Endothelial cell of umbilical vein (primary cell): Measurements from ENCODE around the gene TEKTIP1.

Experiments
- EZH2 ChIP-seq: IDR thresholded peaks from 2 replicates; pipeline ENCODE4 v1.6.1; 2012; ENCODE audit warnings: borderline replicate concordance, low read depth, mild to moderate bottlenecking, moderate library complexity, low read length, inconsistent platforms; ENCODE audit not compliant: severe bottlenecking
- GATA2 ChIP-seq: IDR thresholded peaks from 2 replicates; pipeline ENCODE4 v1.7.0; 2011; ENCODE audit warnings: low read depth, mild to moderate bottlenecking, moderate library complexity, mixed read lengths, low read length; ENCODE audit not compliant: insufficient read length, insufficient read depth
- JUN ChIP-seq: IDR thresholded peaks from 2 replicates; pipeline ENCODE4 v1.6.1; 2011; ENCODE audit warnings: borderline replicate concordance, low read depth; ENCODE audit not compliant: insufficient read length, insufficient read depth
- MAX ChIP-seq: IDR thresholded peaks from 2 replicates; pipeline ENCODE4 v1.6.1; 2011; ENCODE audit not compliant: insufficient read depth, insufficient read length
- MYC ChIP-seq: IDR thresholded peaks from one replicate; pipeline ENCODE4 v1.6.1; 2011; ENCODE audit warnings: mild to moderate bottlenecking, low read depth, low read length
- POLR2A ChIP-seq: IDR thresholded peaks from 2 replicates; pipeline ENCODE4 v1.6.1; 2012; ENCODE audit warnings: low read depth, mild to moderate bottlenecking, control low read depth, low read length
- POLR2AphosphoS5 ChIP-seq: IDR thresholded peaks from 2 replicates; pipeline ENCODE4 v1.6.1; 2012; ENCODE audit warnings: low read depth, mild to moderate bottlenecking, control low read depth, low read length, moderate library complexity; ENCODE audit not compliant: insufficient read depth
- TF ChIP-seq, protein P1 (sequence below), 2 donors: IDR thresholded peaks; 1 replicate in 1 of 2; 2 replicates in 1 of 2; pipeline ENCODE4 v1.5.1; 2011; ENCODE audit warnings: low read length in 2 of 2, mild to moderate bottlenecking in 2 of 2, moderate library complexity in 2 of 2, control low read depth in 1 of 2, inconsistent platforms in 1 of 2, low read depth in 1 of 2; ENCODE audit not compliant: insufficient read depth in 1 of 2; ENCODE audit errors: extremely low read depth in 1 of 2

DNA sequence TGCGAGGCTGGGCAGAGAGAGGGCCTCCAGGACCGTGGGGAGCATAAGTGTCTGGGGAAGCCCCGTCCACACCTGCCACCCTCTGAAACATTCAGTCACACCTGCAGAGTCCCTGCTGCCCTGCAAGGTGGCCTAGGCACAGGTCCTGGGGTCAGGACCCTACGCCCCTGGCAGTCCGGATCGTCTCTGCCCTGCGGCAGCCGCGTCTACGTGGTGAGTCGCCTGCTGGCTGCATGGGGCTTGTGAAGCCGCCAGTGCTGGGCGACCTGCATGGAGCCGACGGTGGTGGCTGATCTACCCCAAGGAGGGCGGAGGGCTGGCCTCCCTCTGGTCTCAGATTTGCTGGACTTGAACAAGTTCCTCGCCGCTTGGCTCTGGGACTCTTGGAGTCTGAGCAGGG lies 19.8 kb upstream of the TEKTIP1 start:
- TF ChIP-seq, protein P1, sequence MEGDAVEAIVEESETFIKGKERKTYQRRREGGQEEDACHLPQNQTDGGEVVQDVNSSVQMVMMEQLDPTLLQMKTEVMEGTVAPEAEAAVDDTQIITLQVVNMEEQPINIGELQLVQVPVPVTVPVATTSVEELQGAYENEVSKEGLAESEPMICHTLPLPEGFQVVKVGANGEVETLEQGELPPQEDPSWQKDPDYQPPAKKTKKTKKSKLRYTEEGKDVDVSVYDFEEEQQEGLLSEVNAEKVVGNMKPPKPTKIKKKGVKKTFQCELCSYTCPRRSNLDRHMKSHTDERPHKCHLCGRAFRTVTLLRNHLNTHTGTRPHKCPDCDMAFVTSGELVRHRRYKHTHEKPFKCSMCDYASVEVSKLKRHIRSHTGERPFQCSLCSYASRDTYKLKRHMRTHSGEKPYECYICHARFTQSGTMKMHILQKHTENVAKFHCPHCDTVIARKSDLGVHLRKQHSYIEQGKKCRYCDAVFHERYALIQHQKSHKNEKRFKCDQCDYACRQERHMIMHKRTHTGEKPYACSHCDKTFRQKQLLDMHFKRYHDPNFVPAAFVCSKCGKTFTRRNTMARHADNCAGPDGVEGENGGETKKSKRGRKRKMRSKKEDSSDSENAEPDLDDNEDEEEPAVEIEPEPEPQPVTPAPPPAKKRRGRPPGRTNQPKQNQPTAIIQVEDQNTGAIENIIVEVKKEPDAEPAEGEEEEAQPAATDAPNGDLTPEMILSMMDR (IDR thresholded peaks at IDR 0.05; ENCODE audit: extremely low read depth in 1 of 2, insufficient read depth in 1 of 2, low read depth in 1 of 2, low read length in 2 of 2): no peak
- no peak for TF ChIP-seq POLR2A
- TF ChIP-seq JUN: no peak
- no peak for TF ChIP-seq EZH2
- TF ChIP-seq MYC: no peak
- TF ChIP-seq POLR2AphosphoS5: no peak
- no peak for TF ChIP-seq GATA2
- no peak for TF ChIP-seq MAX
